Muscle of leg (tissue), 11 donors: ENCODE measurements around the gene GRIK2. TPM values are rescaled to one million over a fixed set of nuclear protein-coding genes. Genes with fewer than 3 reads are reported as not detected.
A peak's percentile ranks its signal among the peaks of the same experiment; 100 is the strongest.

ENCODE experiments used
- DNase-seq: peaks from one replicate; pipeline ENCODE4 v3.0.0; 2013
- H3K27ac ChIP-seq: one replicate; pipeline ENCODE4 v1.5.1; 2013; ENCODE audit warnings: mild to moderate bottlenecking, low read length, control low read depth
- H3K27me3 ChIP-seq: one replicate; pipeline ENCODE4 v1.6.1; 2013; ENCODE audit warnings: low read length; ENCODE audit not compliant: control insufficient read depth, insufficient read depth
- H3K36me3 ChIP-seq: one replicate; pipeline ENCODE4 v1.6.1; 2013; ENCODE audit warnings: low read length; ENCODE audit not compliant: control insufficient read depth, insufficient read depth
- H3K4me1 ChIP-seq: one replicate; pipeline ENCODE4 v1.6.1; 2013; ENCODE audit warnings: low read length; ENCODE audit not compliant: control insufficient read depth, insufficient read depth
- H3K4me3 ChIP-seq: one replicate; pipeline ENCODE4 v1.5.1; 2013; ENCODE audit warnings: low read length, control low read depth
- H3K9me3 ChIP-seq: replicated peaks from 2 replicates; pipeline ENCODE4 v1.6.1; 2013; ENCODE audit warnings: low read depth, low read length; ENCODE audit not compliant: control insufficient read depth
- WGBS: methylation state at CpG from one replicate; pipeline ENCODE4 v1.1.5; 2013; ENCODE audit warnings: missing lambda C conversion rate; ENCODE audit not compliant: insufficient coverage; 5-methylcytosine and 5-hydroxymethylcytosine counted together
- polyA plus RNA-seq, 8 donors: library from polyadenylated mRNA; unstranded; fragments of 120-200 nt; gene quantifications; one replicate each; pipeline versions ENCODE4 v1.2.1 to v1.2.3, GENCODE V29; 2013; ENCODE audit warnings: inconsistent platforms in 1 of 8, low replicate concordance in 1 of 8; ENCODE audit not compliant: insufficient read length in 8 of 8, insufficient read depth in 1 of 8
- total RNA-seq: library from RNA; stranded (reverse); fragments of 120-200 nt; gene quantifications from one replicate; pipeline ENCODE4 v1.2.4, GENCODE V29; 2013

The GRIK2 gene
- total and polyA plus RNA-seq, 9 donors, result 1.2 to 4.0 (median 1.9) TPM

- Histone ChIP-seq H3K9me3 (no peaks in the 10 kb centered on the region), H3K4me3 (no peak overlapping the region), H3K27ac (no peak overlapping the region), H3K36me3 (no peaks in the 10 kb centered on the region), H3K4me1 (no peaks in the 10 kb centered on the region), H3K27me3 (no peaks in the 10 kb centered on the region)
- no peak for DNase-seq
Measured at GRCh38 chr6:101876431-101876830, 482.9 kb downstream of the GRIK2 start.

GRCh38 chr6:101878554-101879276, 485.2 kb downstream of the GRIK2 start:
- DNase-seq, result no peak
- no peaks in the 10 kb centered on the region for H3K36me3 ChIP-seq
- no peak overlapping the region for H3K4me3 ChIP-seq
- H3K9me3 ChIP-seq, result no peaks in the 10 kb centered on the region
- 86% methylated on average over 5 of the region's 7 CpGs for WGBS
- no peaks in the 10 kb centered on the region for H3K27me3 ChIP-seq
- H3K27ac ChIP-seq, result no peak overlapping the region
- no peaks in the 10 kb centered on the region for H3K4me1 ChIP-seq

- no peaks in the 10 kb centered on the region for H3K36me3 ChIP-seq
- H3K4me3 ChIP-seq, result no peak overlapping the region
- no peaks in the 10 kb centered on the region for H3K9me3 ChIP-seq
- no peaks in the 10 kb centered on the region for H3K4me1 ChIP-seq
- no peak for DNase-seq
- 100% methylated on average over 1 of the region's 4 CpGs for whole genome bisulfite sequencing
- H3K27ac ChIP-seq, result no peak overlapping the region
- H3K27me3 ChIP-seq, result no peaks in the 10 kb centered on the region
Measured at GRCh38 chr6:101879782-101880181, 486.3 kb downstream of the GRIK2 start.

GRCh38 chr6:101883505-101883904, 490.0 kb downstream of the GRIK2 start:
- no peaks in the 10 kb centered on the region for H3K9me3 ChIP-seq
- 87% methylated on average over 3 of the region's 3 CpGs for WGBS
- no peak overlapping the region for H3K27ac ChIP-seq
- DNase-seq, result no peak
- no peaks in the 10 kb centered on the region for H3K27me3 ChIP-seq
- no peaks in the 10 kb centered on the region for H3K4me1 ChIP-seq
- H3K36me3 ChIP-seq, result no peaks in the 10 kb centered on the region
- H3K4me3 ChIP-seq, result no peak overlapping the region

- Histone ChIP-seq H3K27ac (no peak overlapping the region), H3K4me3 (no peak overlapping the region), H3K27me3 (no peaks in the 10 kb centered on the region), H3K4me1 (no peaks in the 10 kb centered on the region), H3K36me3 (no peaks in the 10 kb centered on the region), H3K9me3 (no peaks in the 10 kb centered on the region)
- no peak for DNase-seq
- WGBS, result no CpG with 5 or more reads among the region's 5 CpGs
Measured at GRCh38 chr6:101887532-101887931, 494.0 kb downstream of the GRIK2 start.

- WGBS, result 67% methylated on average over 1 of the region's 6 CpGs
- no peaks in the 10 kb centered on the region for H3K9me3 ChIP-seq
- no peak for DNase-seq
- no peak overlapping the region for H3K27ac ChIP-seq
- H3K36me3 ChIP-seq, result no peaks in the 10 kb centered on the region
- H3K27me3 ChIP-seq, result no peaks in the 10 kb centered on the region
- H3K4me3 ChIP-seq, result no peak overlapping the region
- no peaks in the 10 kb centered on the region for H3K4me1 ChIP-seq
Measured at GRCh38 chr6:101907356-101908217, 514.1 kb downstream of the GRIK2 start.

- no peaks in the 10 kb centered on the region for H3K4me1 ChIP-seq
- no CpG with 5 or more reads among the region's 1 CpG for WGBS
- H3K4me3 ChIP-seq, result no peak overlapping the region
- no peak overlapping the region for H3K27ac ChIP-seq
- H3K27me3 ChIP-seq, result no peaks in the 10 kb centered on the region
- no peaks in the 10 kb centered on the region for H3K9me3 ChIP-seq
- H3K36me3 ChIP-seq, result no peaks in the 10 kb centered on the region
- DNase-seq, result peak; percentile 62
Measured at GRCh38 chr6:101909366-101909765, 515.9 kb downstream of the GRIK2 start.

GRCh38 chr6:101912311-101912710, 518.8 kb downstream of the GRIK2 start:
- H3K4me1 ChIP-seq, result no peaks in the 10 kb centered on the region
- DNase-seq, result no peak
- H3K27me3 ChIP-seq, result no peaks in the 10 kb centered on the region
- H3K27ac ChIP-seq, result no peak overlapping the region
- no peaks in the 10 kb centered on the region for H3K9me3 ChIP-seq
- H3K36me3 ChIP-seq, result no peaks in the 10 kb centered on the region
- WGBS, result no CpG with 5 or more reads among the region's 5 CpGs
- H3K4me3 ChIP-seq, result no peak overlapping the region

- Histone ChIP-seq H3K27ac (no peak overlapping the region), H3K4me3 (no peak overlapping the region), H3K4me1 (no peaks in the 10 kb centered on the region), H3K36me3 (no peaks in the 10 kb centered on the region), H3K27me3 (no peaks in the 10 kb centered on the region), H3K9me3 (no peaks in the 10 kb centered on the region)
- no CpG with 5 or more reads among the region's 2 CpGs for WGBS
- DNase-seq, result no peak
Measured at GRCh38 chr6:101918471-101918870, 525.0 kb downstream of the GRIK2 start.

- H3K4me3 ChIP-seq, result no peak overlapping the region
- no peaks in the 10 kb centered on the region for H3K27me3 ChIP-seq
- no peak for DNase-seq
- H3K4me1 ChIP-seq, result no peaks in the 10 kb centered on the region
- no peak overlapping the region for H3K27ac ChIP-seq
- H3K9me3 ChIP-seq, result no peaks in the 10 kb centered on the region
- no CpG with 5 or more reads among the region's 1 CpG for WGBS
- no peaks in the 10 kb centered on the region for H3K36me3 ChIP-seq
Measured at GRCh38 chr6:101921829-101922450, 528.4 kb downstream of the GRIK2 start.
